T-helper 22 cell (primary cell): ENCODE results near the gene UNC13B.
"Not testable (repeated sequence)": the region's sequence is repeated elsewhere in the genome, so short reads cannot be mapped to it uniquely, and the experiment has no call there.

Source experiments
- DNase-seq: peaks from one replicate; pipeline ENCODE4 v3.0.0-alpha.2; 2020; ENCODE audit warnings: low read depth

UNC13B gene

GRCh38 chr9:35163413-35163812, 1.6 kb downstream of the UNC13B start:
- DNase-seq: no peak

GRCh38 chr9:35164711-35165110, 2.9 kb downstream of the UNC13B start:
- DNase-seq: no peak

GRCh38 chr9:35167429-35167828, 5.6 kb downstream of the UNC13B start:
- not testable (repeated sequence) for DNase-seq

GRCh38 chr9:35168963-35169362, 7.2 kb downstream of the UNC13B start:
- DNase-seq: no peak

- no peak for DNase-seq
These were observed 11.1 kb downstream of the UNC13B start for GRCh38 chr9:35172878-35173277.

GRCh38 chr9:35177520-35177919, 15.7 kb downstream of the UNC13B start:
- no peak for DNase-seq

- DNase-seq: no peak
These were observed 17.8 kb downstream of the UNC13B start for GRCh38 chr9:35179347-35180280.

- DNase-seq: no peak
These were observed 19.0 kb downstream of the UNC13B start for GRCh38 chr9:35180801-35181200.

- DNase-seq: not testable (repeated sequence)
These were observed 20.6 kb downstream of the UNC13B start for GRCh38 chr9:35182401-35182800.

GRCh38 chr9:35182996-35183754, 21.4 kb downstream of the UNC13B start:
- DNase-seq: not testable (repeated sequence)

- not testable (repeated sequence) for DNase-seq
These were observed 22.1 kb downstream of the UNC13B start for GRCh38 chr9:35183755-35184480.

- DNase-seq: no peak
These were observed 24.7 kb downstream of the UNC13B start for GRCh38 chr9:35186524-35186923.

GRCh38 chr9:35190203-35190602, 28.4 kb downstream of the UNC13B start:
- no peak for DNase-seq

- no peak for DNase-seq
These were observed 29.3 kb downstream of the UNC13B start for GRCh38 chr9:35191105-35191504.

- DNase-seq: no peak
These were observed 32.0 kb downstream of the UNC13B start for GRCh38 chr9:35193762-35194161.

GRCh38 chr9:35195683-35196082, 33.9 kb downstream of the UNC13B start:
- DNase-seq: no peak

GRCh38 chr9:35198191-35198590, 36.4 kb downstream of the UNC13B start:
- no peak for DNase-seq

GRCh38 chr9:35203528-35203927, 41.7 kb downstream of the UNC13B start:
- no peak for DNase-seq

- no peak for DNase-seq
These were observed 43.5 kb downstream of the UNC13B start for GRCh38 chr9:35205340-35205739.

GRCh38 chr9:35211854-35212253, 50.0 kb downstream of the UNC13B start:
- DNase-seq: no peak

- no peak for DNase-seq
These were observed 59.0 kb downstream of the UNC13B start for GRCh38 chr9:35220659-35221338.

GRCh38 chr9:35225677-35226076, 63.9 kb downstream of the UNC13B start:
- no peak for DNase-seq
